BE2C (cell line): ENCODE results near the gene ACSL1.

Experiments
- DNase-seq: peaks from one replicate; pipeline ENCODE4 v3.0.0-alpha.2; 2020
- H3K27me3 ChIP-seq: fragments of 250-450 bp; sonication (Bioruptor Pico); 2 replicates; pipeline ENCODE4 v1.5.1; 2020; ENCODE audit warnings: mild to moderate bottlenecking
- H3K36me3 ChIP-seq: fragments of 250-450 bp; sonication (Bioruptor Pico); 2 replicates; pipeline ENCODE4 v1.5.1; 2020; ENCODE audit warnings: mild to moderate bottlenecking
- H3K4me1 ChIP-seq: fragments of 250-450 bp; sonication (Bioruptor Pico); 2 replicates; pipeline ENCODE4 v1.5.1; 2020
- H3K4me3 ChIP-seq: 2 replicates; pipeline ENCODE4 v1.5.1; 2011; ENCODE audit warnings: low read depth, low read length
- H3K9me3 ChIP-seq: fragments of 250-450 bp; sonication (Bioruptor Pico); 2 replicates; pipeline ENCODE4 v1.5.1; 2020
- CTCF ChIP-seq: IDR thresholded peaks from 2 replicates; pipeline ENCODE4 v1.5.1; 2012; ENCODE audit warnings: mild to moderate bottlenecking, low read depth, low read length

The ACSL1 gene

GRCh38 chr4:184811526-184812198, 14.1 kb downstream of the ACSL1 start:
- H3K4me1 ChIP-seq, result no peaks in the 10 kb centered on the region; the same call in 1 of the 2 replicates
- no peak for DNase-seq
- H3K4me3 ChIP-seq, result no peak overlapping the region
- TF ChIP-seq CTCF, result no peak
- no peaks in the 10 kb centered on the region for H3K9me3 ChIP-seq
- H3K36me3 ChIP-seq, result no peaks in the 10 kb centered on the region
- H3K27me3 ChIP-seq, result no peaks in the 10 kb centered on the region

GRCh38 chr4:184810720-184811119, 15.0 kb downstream of the ACSL1 start:
- Histone ChIP-seq H3K4me3 (no peak overlapping the region), H3K36me3 (no peaks in the 10 kb centered on the region), H3K4me1 (peaks cover 7% of the 10 kb centered on the region), H3K27me3 (no peaks in the 10 kb centered on the region), H3K9me3 (no peaks in the 10 kb centered on the region)
- no peak for TF ChIP-seq CTCF
- DNase-seq, result no peak

- no peak overlapping the region for H3K4me3 ChIP-seq
- H3K27me3 ChIP-seq, result no peaks in the 10 kb centered on the region
- H3K4me1 ChIP-seq, result peaks cover 12% of the 10 kb centered on the region
Measured at GRCh38 chr4:184808713-184809050, 17.1 kb downstream of the ACSL1 start.

GRCh38 chr4:184807797-184808712, 17.7 kb downstream of the ACSL1 start:
- Histone ChIP-seq H3K27me3 (no peaks in the 10 kb centered on the region), H3K4me1 (peaks cover 12% of the 10 kb centered on the region), H3K4me3 (no peak overlapping the region), H3K9me3 (no peaks in the 10 kb centered on the region), H3K36me3 (no peaks in the 10 kb centered on the region)
- TF ChIP-seq CTCF, result no peak
- DNase-seq, result no peak

More at GRCh38 chr4:184808713-184809050, 17.1 kb downstream of the ACSL1 start:
- no peaks in the 10 kb centered on the region for H3K9me3 ChIP-seq
- TF ChIP-seq CTCF, result no peak
- H3K36me3 ChIP-seq, result no peaks in the 10 kb centered on the region
- DNase-seq, result no peak

- no peak for DNase-seq
- H3K27me3 ChIP-seq, result no peaks in the 10 kb centered on the region
- no peak for TF ChIP-seq CTCF
- no peaks in the 10 kb centered on the region for H3K36me3 ChIP-seq
- H3K4me1 ChIP-seq, result peaks cover 12% of the 10 kb centered on the region
- no peak overlapping the region for H3K4me3 ChIP-seq
- no peaks in the 10 kb centered on the region for H3K9me3 ChIP-seq
Measured at GRCh38 chr4:184807256-184807655, 18.5 kb downstream of the ACSL1 start.

GRCh38 chr4:184806711-184807110, 19.1 kb downstream of the ACSL1 start:
- Histone ChIP-seq H3K9me3 (no peaks in the 10 kb centered on the region), H3K4me1 (peaks cover 12% of the 10 kb centered on the region), H3K36me3 (no peaks in the 10 kb centered on the region), H3K4me3 (no peak overlapping the region), H3K27me3 (no peaks in the 10 kb centered on the region)
- no peak for TF ChIP-seq CTCF
- DNase-seq, result no peak
